Amniotic epithelial cell (primary cell): Measurements from ENCODE around the gene LKAAEAR1.
"Not testable (repeated sequence)": the region's sequence is repeated elsewhere in the genome, so short reads cannot be mapped to it uniquely, and the experiment has no call there.

Experiments used
- DNase-seq: peaks from one replicate; pipeline ENCODE4 v3.0.0-alpha.2; 2010; ENCODE audit warnings: low read depth

LKAAEAR1 gene

GRCh38 chr20:64083804-64084684 lies at the start of gene LKAAEAR1:
Gene LKAAEAR1 (minus strand): TSS chr20:64084398. CDS start chr20:64084219, 179 bp downstream.
- no peak for DNase-seq

GRCh38 chr20:64131406-64131805 lies 47.2 kb upstream of the LKAAEAR1 start:
- no peak for DNase-seq

GRCh38 chr20:64130876-64131275 lies 46.7 kb upstream of the LKAAEAR1 start:
- DNase-seq: no peak

GRCh38 chr20:64130271-64130670 lies 46.1 kb upstream of the LKAAEAR1 start:
- DNase-seq: no peak

GRCh38 chr20:64129146-64129782 lies 45.1 kb upstream of the LKAAEAR1 start:
- no peak for DNase-seq

GRCh38 chr20:64123517-64123916 lies 39.3 kb upstream of the LKAAEAR1 start:
- DNase-seq: not testable (repeated sequence)

GRCh38 chr20:64122927-64123326 lies 38.7 kb upstream of the LKAAEAR1 start:
- DNase-seq: not testable (repeated sequence)

- no peak for DNase-seq
Observed at GRCh38 chr20:64121586-64121985, 37.4 kb upstream of the LKAAEAR1 start.

- no peak for DNase-seq
Observed at GRCh38 chr20:64119681-64120341, 35.6 kb upstream of the LKAAEAR1 start.

GRCh38 chr20:64119301-64119680 lies 35.1 kb upstream of the LKAAEAR1 start:
- no peak for DNase-seq

- DNase-seq: not testable (repeated sequence)
Observed at GRCh38 chr20:64117432-64117777, 33.2 kb upstream of the LKAAEAR1 start.

- DNase-seq: no peak
Observed at GRCh38 chr20:64116541-64117431, 32.6 kb upstream of the LKAAEAR1 start.

- DNase-seq: no peak
Observed at GRCh38 chr20:64116016-64116415, 31.8 kb upstream of the LKAAEAR1 start.

GRCh38 chr20:64115171-64115911 lies 31.1 kb upstream of the LKAAEAR1 start:
- no peak for DNase-seq

- no peak for DNase-seq
Observed at GRCh38 chr20:64114356-64114971, 30.3 kb upstream of the LKAAEAR1 start.

- no peak for DNase-seq
Observed at GRCh38 chr20:64113796-64114355, 29.7 kb upstream of the LKAAEAR1 start.

GRCh38 chr20:64113444-64113775 lies 29.2 kb upstream of the LKAAEAR1 start:
- no peak for DNase-seq

GRCh38 chr20:64112691-64113443 lies 28.7 kb upstream of the LKAAEAR1 start:
- no peak for DNase-seq

- no peak for DNase-seq
Observed at GRCh38 chr20:64111841-64112641, 27.8 kb upstream of the LKAAEAR1 start.
